Measurements from ENCODE around the gene RALB. TPM values are rescaled to one million over a fixed set of nuclear protein-coding genes. Genes with fewer than 3 reads are reported as not detected.

Gene RALB
- total RNA-seq, 1 experiment from 2014 or later = 24.6 TPM

DNA sequence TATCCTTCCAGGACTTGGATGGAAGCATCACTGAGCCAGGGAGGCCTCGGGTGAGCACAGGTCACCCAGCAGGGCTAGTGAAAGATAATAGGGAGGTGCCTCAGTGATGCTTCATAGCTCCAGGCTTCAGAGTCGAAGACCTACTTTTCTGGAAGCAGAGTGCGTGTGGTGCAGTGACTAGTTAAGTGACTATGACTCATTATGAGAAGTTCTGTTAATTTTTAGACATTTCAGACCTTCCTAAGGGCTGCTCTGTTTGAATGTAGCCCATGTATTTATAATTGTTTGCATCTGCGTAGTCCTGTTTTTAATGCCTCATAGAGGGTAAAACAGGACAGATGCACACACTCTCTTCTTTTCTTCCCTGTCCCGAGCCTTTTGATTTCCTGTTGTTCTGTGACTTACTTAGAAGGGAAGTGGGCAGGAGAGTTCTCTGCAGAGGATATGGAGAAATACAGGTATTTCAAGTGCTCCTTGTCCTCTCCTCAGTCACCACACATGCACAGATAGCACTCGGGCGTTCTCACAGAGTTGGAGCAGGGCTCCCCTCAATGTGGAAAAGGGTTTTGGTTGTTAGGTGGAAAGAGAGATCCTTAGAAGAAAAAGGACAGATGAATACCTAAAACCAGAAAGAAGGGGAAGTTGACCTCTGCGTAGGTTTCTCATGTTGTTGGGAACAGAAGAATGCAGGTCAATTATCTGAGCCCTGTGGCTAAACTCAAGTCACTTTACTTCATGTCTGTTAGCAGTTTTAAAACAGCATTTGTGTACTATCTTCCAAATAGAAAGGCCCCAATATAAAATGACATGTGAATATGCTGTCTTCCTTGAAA lies 34.7 kb downstream of the RALB start:
- Histone ChIP-seq H3K4ac (ENCODE audit: low read depth, low read length) (no peak overlapping the region), H3K18ac (ENCODE audit: insufficient read length, low read depth, low read length) (no peak overlapping the region), H3K79me2 (ENCODE audit: insufficient read depth, low read length) (no peaks in the 10 kb centered on the region), H4K20me1 (ENCODE audit: control insufficient read depth, insufficient read depth, insufficient read length) (no peaks in the 10 kb centered on the region), H2BK5ac (ENCODE audit: insufficient read length, low read length) (no peak overlapping the region), H2BK12ac (ENCODE audit: insufficient read length, low read depth, low read length) (no peak overlapping the region), H3K27me3 (ENCODE audit: insufficient read depth, low read length) (no peaks in the 10 kb centered on the region), H4K8ac (replicated peaks; ENCODE audit: insufficient read length, low read depth, low read length) (no peak overlapping the region), H4K5ac (ENCODE audit: insufficient read length, low read depth, low read length) (no peak overlapping the region), H3K56ac (ENCODE audit: insufficient read length, low read depth, low read length) (no peak overlapping the region), H3K23ac (ENCODE audit: insufficient read length, low read depth, low read length) (no peak overlapping the region), H3K79me1 (ENCODE audit: insufficient read depth, low read depth, low read length, poor library complexity, severe bottlenecking) (no peaks in the 10 kb centered on the region), H3T11ph (ENCODE audit: low read length) (no peak overlapping the region), H3K9me3 (ENCODE audit: control insufficient read depth, low read depth, low read length) (no peaks in the 10 kb centered on the region), H3K4me2 (ENCODE audit: insufficient read depth, insufficient read length, low read length) (no peak overlapping the region), H2AFZ (ENCODE audit: low read length) (no peak overlapping the region), H2BK15ac (ENCODE audit: low read depth, low read length) (no peak overlapping the region), H3K27ac (ENCODE audit: insufficient read length, low read depth, low read length) (no peak overlapping the region), H3K4me1 (ENCODE audit: insufficient read depth, low read length) (peaks cover 22% of the 10 kb centered on the region; the same call in 1 of the 2 replicates), H2AK5ac (ENCODE audit: insufficient read length, low read length) (no peak overlapping the region), H3K9ac (ENCODE audit: extremely low read depth, insufficient read length, low read length) (no peak overlapping the region), H3K14ac (ENCODE audit: insufficient read depth, low read length) (no peak overlapping the region), H2BK120ac (ENCODE audit: low read depth, low read length, poor library complexity, severe bottlenecking) (no peak overlapping the region), H4K91ac (ENCODE audit: insufficient read length, low read depth, low read length) (no peak overlapping the region), H3K23me2 (ENCODE audit: insufficient read length, low read depth, low read length, poor library complexity, severe bottlenecking) (no peaks in the 10 kb centered on the region), H2BK20ac (ENCODE audit: low read depth, low read length, poor library complexity, severe bottlenecking) (no peak overlapping the region)
- no peak for DNase-seq
- Mint-ChIP-seq H3K27me3 (ENCODE audit: low read depth) (no peaks in the 10 kb centered on the region), H3K9me3 (no peaks in the 10 kb centered on the region; a peak in 1 of 5 replicates), H3K27ac (peak overlapping the region in 1 of 3 experiments; percentile 50; a peak in 2 of 7 replicates), H3K36me3 (ENCODE audit: insufficient read depth in 1 of 3, low read depth in 3 of 3) (peaks cover 3 to 14% (median 7%) of the 10 kb centered on the region in 3 experiments; a peak in 6 of 7 replicates), H3K4me1 (peaks cover 65 to 66% of the 10 kb centered on the region in 2 experiments), H3K4me3 (no peak overlapping the region; a peak in 1 of 5 replicates)
- no CpG with 5 or more reads among the region's 8 CpGs for WGBS (ENCODE audit: extremely low coverage, insufficient read length, low lambda C conversion rate)
- TF ChIP-seq, protein P1, sequence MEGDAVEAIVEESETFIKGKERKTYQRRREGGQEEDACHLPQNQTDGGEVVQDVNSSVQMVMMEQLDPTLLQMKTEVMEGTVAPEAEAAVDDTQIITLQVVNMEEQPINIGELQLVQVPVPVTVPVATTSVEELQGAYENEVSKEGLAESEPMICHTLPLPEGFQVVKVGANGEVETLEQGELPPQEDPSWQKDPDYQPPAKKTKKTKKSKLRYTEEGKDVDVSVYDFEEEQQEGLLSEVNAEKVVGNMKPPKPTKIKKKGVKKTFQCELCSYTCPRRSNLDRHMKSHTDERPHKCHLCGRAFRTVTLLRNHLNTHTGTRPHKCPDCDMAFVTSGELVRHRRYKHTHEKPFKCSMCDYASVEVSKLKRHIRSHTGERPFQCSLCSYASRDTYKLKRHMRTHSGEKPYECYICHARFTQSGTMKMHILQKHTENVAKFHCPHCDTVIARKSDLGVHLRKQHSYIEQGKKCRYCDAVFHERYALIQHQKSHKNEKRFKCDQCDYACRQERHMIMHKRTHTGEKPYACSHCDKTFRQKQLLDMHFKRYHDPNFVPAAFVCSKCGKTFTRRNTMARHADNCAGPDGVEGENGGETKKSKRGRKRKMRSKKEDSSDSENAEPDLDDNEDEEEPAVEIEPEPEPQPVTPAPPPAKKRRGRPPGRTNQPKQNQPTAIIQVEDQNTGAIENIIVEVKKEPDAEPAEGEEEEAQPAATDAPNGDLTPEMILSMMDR (conservative IDR thresholded peaks at IDR 0.05) = no peak

Data from H9 (cell line).